Sigmoid colon (tissue), 4 donors: ENCODE measurements around the gene BCAS1.

Experiments used
- POLR2AphosphoS5 ChIP-seq, 4 donors: sonication (generic); formaldehyde crosslinking; IDR thresholded peaks; one replicate each; pipeline ENCODE4 v1.6.1; 2017; ENCODE audit warnings: antibody characterized with exemption in 4 of 4
- TF ChIP-seq, protein P1 (sequence below), 4 experiments: fragments of 450-650 bp in 3 of 4; fragments of 200-600 bp in 1 of 4; IDR thresholded peaks; one replicate each; pipeline ENCODE4 v1.5.1; 2016 to 2019; ENCODE audit warnings: antibody characterized with exemption in 4 of 4, mild to moderate bottlenecking in 3 of 4, moderate library complexity in 2 of 4

DNA sequence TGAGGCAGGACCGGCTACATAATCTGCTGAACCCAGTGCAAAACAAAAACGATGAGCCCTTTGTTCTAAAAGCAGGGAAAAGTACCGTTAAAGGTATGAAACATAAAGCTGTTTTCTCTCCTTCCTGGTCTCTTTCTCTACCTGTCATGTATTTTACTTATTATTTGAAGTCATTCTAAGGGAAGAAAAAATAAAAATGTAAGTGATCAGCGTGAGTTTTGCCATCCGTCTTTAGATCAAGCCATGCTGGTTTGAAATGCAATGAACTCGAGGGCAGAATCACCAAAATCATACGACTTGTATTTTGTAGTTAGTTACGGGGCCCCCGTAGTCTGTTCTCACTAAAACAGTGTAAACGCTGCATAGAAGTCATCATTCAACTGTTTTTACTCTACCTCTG, 2.9 kb upstream of the BCAS1 start:
- TF ChIP-seq, protein P1, sequence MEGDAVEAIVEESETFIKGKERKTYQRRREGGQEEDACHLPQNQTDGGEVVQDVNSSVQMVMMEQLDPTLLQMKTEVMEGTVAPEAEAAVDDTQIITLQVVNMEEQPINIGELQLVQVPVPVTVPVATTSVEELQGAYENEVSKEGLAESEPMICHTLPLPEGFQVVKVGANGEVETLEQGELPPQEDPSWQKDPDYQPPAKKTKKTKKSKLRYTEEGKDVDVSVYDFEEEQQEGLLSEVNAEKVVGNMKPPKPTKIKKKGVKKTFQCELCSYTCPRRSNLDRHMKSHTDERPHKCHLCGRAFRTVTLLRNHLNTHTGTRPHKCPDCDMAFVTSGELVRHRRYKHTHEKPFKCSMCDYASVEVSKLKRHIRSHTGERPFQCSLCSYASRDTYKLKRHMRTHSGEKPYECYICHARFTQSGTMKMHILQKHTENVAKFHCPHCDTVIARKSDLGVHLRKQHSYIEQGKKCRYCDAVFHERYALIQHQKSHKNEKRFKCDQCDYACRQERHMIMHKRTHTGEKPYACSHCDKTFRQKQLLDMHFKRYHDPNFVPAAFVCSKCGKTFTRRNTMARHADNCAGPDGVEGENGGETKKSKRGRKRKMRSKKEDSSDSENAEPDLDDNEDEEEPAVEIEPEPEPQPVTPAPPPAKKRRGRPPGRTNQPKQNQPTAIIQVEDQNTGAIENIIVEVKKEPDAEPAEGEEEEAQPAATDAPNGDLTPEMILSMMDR (IDR thresholded peaks at IDR 0.05), result no peak
- TF ChIP-seq POLR2AphosphoS5 (IDR thresholded peaks at IDR 0.05), result no peak
